Right cardiac atrium (tissue), 5 donors: ENCODE results near the gene CLIP2. TPM values are rescaled to one million over a fixed set of nuclear protein-coding genes. Genes with fewer than 3 reads are reported as not detected.
"Not testable (repeated sequence)": the region's sequence is repeated elsewhere in the genome, so short reads cannot be mapped to it uniquely, and the experiment has no call there.

ENCODE experiments used
- ATAC-seq, 2 donors: fragments of 200-7000 bp; cut with Tn5 transposase; one replicate each; pipeline versions ENCODE4 v1.8.0 to v1.9.1; 2020; ENCODE audit warnings: moderate library complexity in 2 of 2, mild to moderate bottlenecking in 1 of 2
- DNase-seq, 3 donors: peaks; one replicate each; pipeline ENCODE4 v3.0.0-alpha.2; 2020
- H3K27ac ChIP-seq: one replicate; pipeline ENCODE4 v1.5.1; 2013; ENCODE audit warnings: mild to moderate bottlenecking, low read length, control low read depth, moderate library complexity
- H3K27me3 ChIP-seq: one replicate; pipeline ENCODE4 v1.6.1; 2013; ENCODE audit not compliant: control insufficient read depth, insufficient read depth
- H3K4me1 ChIP-seq: one replicate; pipeline ENCODE4 v1.6.1; 2013; ENCODE audit warnings: low read length; ENCODE audit not compliant: control insufficient read depth, insufficient read depth
- H3K4me3 ChIP-seq: one replicate; pipeline ENCODE4 v1.5.1; 2013; ENCODE audit warnings: low read length, control low read depth
- H3K9me3 ChIP-seq: one replicate; pipeline ENCODE4 v1.6.1; 2013; ENCODE audit warnings: low read length; ENCODE audit not compliant: control insufficient read depth
- WGBS: extraction: QIAGEN DNeasy Blood & Tissue Kit; methylation state at CpG from one replicate; pipeline ENCODE4 v1.1.7; 2013; 5-methylcytosine and 5-hydroxymethylcytosine counted together
- intact Hi-C, 4 donors: fragments of 100-400 bp; cut with DNase I; formaldehyde crosslinking; loops; one replicate each; pipeline versions ENCODE4 v1.11.0 to v1.14.0; 2022 to 2023
- polyA plus RNA-seq: library from polyadenylated mRNA; stranded (reverse); fragments of 200-250 nt; gene quantifications from one replicate; pipeline ENCODE4 v1.2.3, GENCODE V29; 2013
- total RNA-seq, 4 donors: library from RNA; stranded (reverse); fragmentation: NEBNext Ultra II Directional; extraction: Animal tissue kit (Norgen Biotek cat#: 25700); gene quantifications; one replicate each; pipeline ENCODE4 v1.2.1, GENCODE V29; 2021
- donor health status: healthy with polysubstance abuse.
- donor health status: DM: no; HTN: yes; CAD: no.
- donor health status: DM: no; HTN: no; CAD: no.
- donor health status: DM: no; HTN: yes; CAD: no; lungs with severe emphysema.
- donor health status: DM: yes; HTN: yes; CAD: no.

The CLIP2 gene
- total and polyA plus RNA-seq, 5 donors = 6.3 to 9.4 (median 8.7) TPM

DNA sequence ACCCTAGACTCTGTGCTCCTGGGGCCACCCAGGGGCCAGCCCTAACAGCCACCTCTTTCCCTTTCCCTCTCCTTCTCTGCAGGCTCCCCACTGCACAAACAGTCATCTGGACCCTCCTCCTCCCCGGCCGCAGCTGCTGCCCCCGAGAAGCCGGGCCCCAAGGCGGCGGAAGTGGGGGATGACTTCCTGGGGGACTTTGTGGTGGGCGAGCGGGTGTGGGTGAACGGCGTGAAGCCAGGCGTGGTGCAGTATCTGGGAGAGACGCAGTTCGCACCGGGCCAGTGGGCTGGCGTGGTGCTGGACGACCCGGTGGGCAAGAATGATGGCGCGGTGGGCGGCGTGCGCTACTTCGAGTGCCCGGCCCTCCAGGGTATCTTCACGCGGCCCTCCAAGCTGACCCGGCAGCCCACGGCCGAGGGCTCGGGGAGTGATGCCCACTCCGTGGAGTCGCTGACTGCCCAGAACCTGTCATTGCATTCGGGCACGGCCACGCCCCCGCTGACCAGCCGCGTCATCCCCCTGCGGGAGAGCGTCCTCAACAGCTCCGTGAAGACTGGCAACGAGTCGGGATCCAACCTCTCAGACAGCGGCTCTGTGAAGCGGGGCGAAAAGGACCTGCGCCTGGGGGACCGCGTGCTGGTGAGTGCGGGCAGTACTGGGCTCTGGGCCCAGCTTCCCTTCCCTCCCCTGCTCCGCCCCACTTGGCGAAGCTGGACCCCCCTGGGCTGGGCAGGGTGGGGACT lies 49.3 kb downstream of the CLIP2 start:
- Histone ChIP-seq H3K27ac (no peak overlapping the region), H3K4me3 (no peak overlapping the region), H3K27me3 (no peaks in the 10 kb centered on the region), H3K9me3 (no peaks in the 10 kb centered on the region), H3K4me1 (no peaks in the 10 kb centered on the region)
- ATAC-seq = peak in 1 of 2 donors; percentile 19
- intact Hi-C loops = no loop called here
- 95% methylated on average over 52 of the region's 52 CpGs for WGBS
- DNase-seq = peak in 1 of 3 donors; percentile 50

DNA sequence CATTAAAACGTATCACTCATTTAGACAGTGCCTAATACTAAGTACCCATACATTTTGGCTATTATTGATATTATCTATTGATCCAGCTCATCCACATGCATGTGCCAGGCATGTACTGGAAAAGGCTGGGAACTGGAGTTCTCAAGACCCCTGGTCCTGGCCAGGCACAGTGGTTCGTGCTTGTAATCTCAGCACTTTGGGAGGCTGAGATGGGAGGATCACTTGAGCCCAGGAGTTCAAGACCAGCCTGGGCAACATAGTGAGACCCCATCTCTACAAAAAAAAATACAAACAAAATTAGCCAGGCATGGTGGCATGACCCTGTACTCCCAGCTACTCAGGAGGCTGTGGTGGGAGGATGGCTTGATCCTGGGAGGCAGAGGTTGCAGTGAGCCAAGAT lies 50.4 kb downstream of the CLIP2 start:
- WGBS = 95% methylated on average over 2 of the region's 2 CpGs
- H3K9me3 ChIP-seq, intact Hi-C loops, ATAC-seq, DNase-seq, H3K27me3 ChIP-seq, H3K4me3 ChIP-seq, H3K4me1 ChIP-seq, H3K27ac ChIP-seq: not testable (repeated sequence)

DNA sequence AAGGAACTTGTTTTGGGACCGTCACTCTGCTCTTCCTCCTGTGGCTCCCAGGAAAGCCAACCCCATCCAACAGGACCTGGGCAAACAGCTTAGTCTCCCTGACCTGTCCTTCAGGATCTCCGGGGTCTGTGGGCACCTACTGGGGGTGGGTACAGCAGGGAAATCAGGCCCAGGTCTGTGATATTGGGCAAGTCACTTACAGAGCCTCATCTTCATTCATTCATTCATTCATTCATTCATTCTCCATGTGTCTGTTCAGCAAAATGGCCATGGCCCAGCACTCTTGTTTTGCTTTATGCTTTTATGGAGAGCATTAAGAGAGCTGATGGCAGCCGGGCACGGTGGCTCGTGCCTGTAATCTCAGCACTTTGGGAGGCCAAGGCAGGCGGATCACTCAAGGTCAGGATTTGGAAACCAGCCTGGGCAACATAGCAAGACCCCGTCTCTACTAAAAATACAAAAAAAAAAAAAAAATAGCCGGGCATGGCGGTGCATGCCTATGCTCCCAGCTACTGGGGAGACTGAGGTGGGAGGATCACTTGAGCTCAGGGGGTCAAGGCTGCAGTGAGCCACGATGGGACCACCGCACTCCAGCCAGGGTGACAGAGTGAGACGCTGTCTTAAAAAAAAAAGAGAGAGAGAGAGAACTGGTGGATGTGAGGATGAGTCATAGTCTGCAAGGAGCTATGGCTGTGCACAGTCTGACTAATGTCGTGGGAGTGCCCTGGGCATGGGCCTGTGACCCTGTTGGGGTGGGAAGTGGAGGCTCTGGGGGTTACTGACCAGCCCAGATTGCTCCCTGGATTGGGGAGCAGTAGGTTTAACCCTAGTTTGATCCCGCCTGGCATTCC lies 54.3 kb downstream of the CLIP2 start:
- intact Hi-C loops = no loop called here
- no peaks in the 10 kb centered on the region for H3K9me3 ChIP-seq
- no peaks in the 10 kb centered on the region for H3K27me3 ChIP-seq
- ATAC-seq = peak in 1 of 2 donors; percentile 45
- no peaks in the 10 kb centered on the region for H3K4me1 ChIP-seq
- no peak for DNase-seq
- WGBS = 81% methylated on average over 14 of the region's 14 CpGs
- H3K27ac ChIP-seq = no peak overlapping the region
- no peak overlapping the region for H3K4me3 ChIP-seq

DNA sequence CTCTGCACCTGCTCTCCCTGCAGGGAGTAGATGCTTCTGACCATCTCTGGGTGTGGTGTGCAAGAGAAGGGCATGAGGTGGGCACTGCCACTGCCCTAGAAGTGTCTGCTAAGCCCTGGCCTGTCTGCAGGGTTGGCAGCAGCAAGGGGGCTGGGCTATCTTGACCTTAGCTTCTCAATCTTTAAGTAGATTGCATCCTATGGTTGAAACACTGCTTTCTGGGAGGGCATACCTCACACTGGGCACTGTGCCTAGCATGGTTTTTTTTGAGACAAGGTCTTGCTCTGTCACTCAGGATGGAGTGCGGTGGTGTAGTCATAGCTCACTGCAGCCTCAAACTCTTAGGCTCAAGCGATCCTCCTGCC lies 54.9 kb downstream of the CLIP2 start:
- H3K27me3 ChIP-seq = no peaks in the 10 kb centered on the region
- H3K27ac ChIP-seq = no peak overlapping the region
- 100% methylated on average over 2 of the region's 2 CpGs for WGBS
- H3K4me3 ChIP-seq = no peak overlapping the region
- DNase-seq (no peak), ATAC-seq (no peak)
- no peaks in the 10 kb centered on the region for H3K4me1 ChIP-seq
- no peaks in the 10 kb centered on the region for H3K9me3 ChIP-seq
- intact Hi-C loops = no loop called here

DNA sequence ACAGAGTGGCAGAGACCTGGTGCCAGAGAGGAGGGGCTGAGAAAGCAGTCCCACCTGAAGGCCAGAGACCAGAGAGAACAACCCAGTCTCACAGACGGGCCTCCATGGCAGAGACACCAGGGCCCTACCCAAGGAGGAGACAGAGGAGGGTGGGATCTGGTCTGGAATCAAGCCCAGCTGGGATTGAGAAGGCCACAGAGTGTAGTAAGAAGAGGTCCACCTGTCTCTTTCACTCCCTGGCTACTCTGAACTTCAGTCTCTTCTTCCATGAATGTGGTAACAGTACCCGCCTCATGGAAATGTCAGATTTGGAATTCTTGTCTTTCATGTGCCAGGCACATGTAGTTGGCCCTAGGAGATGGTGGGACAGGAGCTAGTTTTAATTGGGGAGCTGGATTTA lies 55.6 kb downstream of the CLIP2 start:
- Histone ChIP-seq H3K4me1 (no peaks in the 10 kb centered on the region), H3K27ac (no peak overlapping the region), H3K27me3 (no peaks in the 10 kb centered on the region), H3K9me3 (no peaks in the 10 kb centered on the region), H3K4me3 (no peak overlapping the region)
- DNase-seq = no peak
- WGBS = 91% methylated on average over 2 of the region's 2 CpGs
- no peak for ATAC-seq
- intact Hi-C loops = no loop called here

DNA sequence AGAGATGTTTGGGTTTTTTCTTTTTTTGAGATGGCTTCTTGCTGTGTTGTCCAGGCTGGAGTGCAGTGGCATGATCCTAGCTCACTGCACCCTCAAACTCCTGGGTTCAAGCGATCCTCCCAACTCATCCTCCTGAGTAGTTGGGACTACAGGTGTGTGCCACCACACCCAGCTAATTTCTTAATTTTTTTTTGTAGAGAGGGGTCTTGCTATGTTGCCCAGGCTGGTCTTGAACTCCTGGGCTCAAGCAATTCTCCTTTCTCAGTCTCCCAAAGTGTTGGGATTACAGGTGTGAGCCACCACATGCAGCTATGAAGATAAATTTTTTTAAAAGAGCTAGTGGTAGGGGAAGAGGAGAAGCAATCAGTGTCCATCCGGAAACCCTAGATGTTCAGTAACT lies 56.8 kb downstream of the CLIP2 start:
- no peak for DNase-seq
- no peak for ATAC-seq
- WGBS = 97% methylated on average over 2 of the region's 2 CpGs
- intact Hi-C loops = no loop called here
- H3K4me3 ChIP-seq = no peak overlapping the region
- no peaks in the 10 kb centered on the region for H3K4me1 ChIP-seq
- no peaks in the 10 kb centered on the region for H3K9me3 ChIP-seq
- H3K27me3 ChIP-seq = no peaks in the 10 kb centered on the region
- no peak overlapping the region for H3K27ac ChIP-seq

DNA sequence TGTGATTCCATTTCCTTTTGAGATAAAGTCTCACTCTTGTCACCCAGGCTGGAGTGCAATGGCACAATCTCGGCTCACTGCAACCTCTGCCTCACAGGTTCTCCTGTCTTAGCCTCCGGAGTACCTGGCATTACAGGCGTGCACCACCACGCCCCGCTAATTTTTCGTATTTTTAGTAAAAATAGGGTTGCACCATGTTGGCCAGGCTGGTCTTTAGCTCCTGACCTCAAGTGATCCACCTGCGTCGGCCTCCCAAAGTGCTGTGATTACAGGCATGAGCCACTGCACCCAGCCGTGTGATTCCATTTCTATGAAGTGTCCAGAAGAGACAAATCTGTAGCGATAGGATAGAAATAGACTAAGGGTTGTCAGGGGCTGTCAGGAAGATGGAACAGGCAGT lies 60.4 kb downstream of the CLIP2 start:
- WGBS = 97% methylated on average over 10 of the region's 10 CpGs
- ATAC-seq = no peak
- Histone ChIP-seq H3K27me3 (no peaks in the 10 kb centered on the region), H3K4me1 (no peaks in the 10 kb centered on the region), H3K4me3 (no peak overlapping the region), H3K9me3 (no peaks in the 10 kb centered on the region), H3K27ac (no peak overlapping the region)
- intact Hi-C loops = no loop called here
- DNase-seq = no peak

DNA sequence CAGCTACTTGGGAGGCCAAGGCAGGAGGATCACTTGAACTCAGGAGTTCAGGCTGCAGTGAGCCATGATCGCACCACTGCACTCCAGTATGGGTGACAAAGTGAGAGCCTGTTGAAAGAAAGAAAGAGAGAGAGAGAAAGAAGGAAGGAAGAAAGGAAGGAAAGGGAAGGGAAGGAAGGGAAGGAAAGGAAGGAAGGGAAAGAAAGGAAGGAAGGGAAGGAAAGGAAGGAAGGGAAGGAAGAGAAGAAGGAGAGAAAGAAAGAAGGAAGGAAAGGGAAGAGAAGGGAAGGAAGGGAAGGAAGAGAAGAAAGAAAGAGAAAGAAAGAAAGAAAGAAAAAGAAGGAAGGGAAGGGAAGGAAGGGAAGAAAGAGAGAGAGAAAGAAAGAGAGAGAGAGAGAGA lies 61.5 kb downstream of the CLIP2 start:
- Histone ChIP-seq H3K9me3 (no peaks in the 10 kb centered on the region), H3K27ac (no peak overlapping the region), H3K4me3 (no peak overlapping the region), H3K27me3 (no peaks in the 10 kb centered on the region), H3K4me1 (no peaks in the 10 kb centered on the region)
- no peak for DNase-seq
- ATAC-seq = no peak
- 98% methylated on average over 1 of the region's 1 CpG for WGBS
- intact Hi-C loops = no loop called here

DNA sequence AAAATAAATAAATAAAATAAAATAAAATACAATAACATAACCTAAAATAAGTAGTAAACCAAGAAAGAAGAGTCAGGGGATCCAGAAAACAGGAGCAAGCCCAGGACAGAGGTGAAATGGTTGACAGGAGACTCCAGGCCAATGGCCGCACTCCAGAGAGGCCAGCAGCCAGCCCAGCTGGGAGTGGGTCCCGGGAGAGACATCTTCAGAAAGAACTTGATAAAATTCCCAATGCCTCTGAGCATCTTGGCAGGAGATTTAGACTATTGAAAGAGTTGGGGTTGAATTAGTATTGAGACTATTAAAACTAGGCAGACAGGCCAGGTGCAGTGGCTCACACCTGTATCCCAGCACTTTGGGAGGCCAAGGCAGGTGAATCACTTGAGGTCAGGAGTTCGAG lies 62.6 kb downstream of the CLIP2 start:
- H3K27ac ChIP-seq = no peak overlapping the region
- DNase-seq (peak in 1 of 3 donors; percentile 61), ATAC-seq (no peak)
- no peak overlapping the region for H3K4me3 ChIP-seq
- WGBS = 62% methylated on average over 3 of the region's 3 CpGs
- intact Hi-C loops = no loop called here
- no peaks in the 10 kb centered on the region for H3K27me3 ChIP-seq
- no peaks in the 10 kb centered on the region for H3K4me1 ChIP-seq
- H3K9me3 ChIP-seq = no peaks in the 10 kb centered on the region

DNA sequence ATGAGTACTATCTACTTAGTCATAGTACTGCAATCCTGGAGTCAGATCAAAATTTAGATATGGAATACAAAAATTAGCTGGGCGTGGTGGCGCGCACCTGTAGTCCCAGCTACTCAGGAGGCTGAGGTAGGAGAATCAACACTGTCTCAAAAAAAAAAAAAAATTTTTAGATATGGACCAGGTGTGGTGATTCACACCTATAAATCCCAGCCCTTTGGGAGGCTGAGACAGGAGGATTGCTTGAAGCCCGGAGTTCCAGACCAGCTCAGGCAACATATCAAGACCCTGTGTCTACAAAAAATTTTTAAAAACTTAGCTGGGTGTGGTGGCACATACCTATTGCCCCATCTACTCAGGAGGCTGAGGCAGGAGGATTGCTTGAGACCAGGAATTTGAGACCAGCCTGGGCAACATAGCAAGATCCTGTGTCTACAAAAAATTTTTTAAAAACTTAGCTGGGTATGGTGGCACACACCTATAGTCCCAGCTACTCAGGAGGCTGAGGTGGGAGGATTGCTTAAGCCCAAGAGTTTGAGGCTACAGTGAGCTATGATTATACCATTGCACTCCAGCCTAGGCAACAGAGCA lies 63.4 kb downstream of the CLIP2 start:
- H3K27me3 ChIP-seq, DNase-seq, H3K4me3 ChIP-seq, H3K9me3 ChIP-seq, intact Hi-C loops, H3K4me1 ChIP-seq, ATAC-seq, H3K27ac ChIP-seq: not testable (repeated sequence)
- WGBS = 72% methylated on average over 4 of the region's 4 CpGs

DNA sequence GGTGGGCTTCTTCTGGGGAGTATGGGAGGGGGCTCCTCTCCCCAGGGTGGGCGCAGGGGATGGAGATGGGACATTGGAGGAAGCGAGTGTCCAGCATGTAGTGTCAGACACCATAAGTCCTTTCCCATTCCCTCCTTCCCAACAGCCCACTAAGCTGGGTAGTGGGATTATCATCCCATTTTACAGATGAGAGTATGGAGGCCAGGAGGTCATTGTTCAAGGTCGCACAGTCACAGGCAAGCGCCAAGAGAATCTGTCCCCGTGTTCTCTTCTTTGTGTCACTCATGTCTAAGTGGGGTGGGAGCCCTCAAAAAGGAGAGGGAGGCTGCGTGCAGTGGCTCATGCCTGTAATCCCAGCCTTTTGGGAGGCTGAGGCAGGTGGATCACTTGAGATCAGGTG lies 64.8 kb downstream of the CLIP2 start:
- Histone ChIP-seq H3K4me1 (no peaks in the 10 kb centered on the region), H3K27ac (no peak overlapping the region), H3K4me3 (no peak overlapping the region), H3K27me3 (no peaks in the 10 kb centered on the region), H3K9me3 (no peaks in the 10 kb centered on the region)
- DNase-seq (no peak), ATAC-seq (peak in 1 of 2 donors; percentile 16)
- 99% methylated on average over 6 of the region's 6 CpGs for WGBS
- intact Hi-C loops = no loop called here
